Endothelial cell of umbilical vein (primary cell): ENCODE results near the gene AQP2. TPM values are rescaled to one million over a fixed set of nuclear protein-coding genes. Genes with fewer than 3 reads are reported as not detected.

Source experiments
- BruUV-seq: library from RNA; stranded (reverse); fragments of 400-500 nt; replicated peaks from 2 replicates; lab custom pipeline; 2021; lab: Mats Ljungman, UMichigan
- CTCF ChIA-PET: fragments of 300-600, 350-600 bp; sonication (Branson Sonifier 250); formaldehyde crosslinking; loops from one replicate; lab custom pipeline; 2021; ENCODE audit warnings: antibody characterized with exemption, inconsistent platforms; lab: Charles Lee
- POLR2A ChIA-PET: fragments of 300-600, 350-600 bp; sonication (Branson Sonifier 250); formaldehyde crosslinking; loops from one replicate; lab custom pipeline; 2021; ENCODE audit warnings: antibody characterized with exemption, inconsistent platforms; lab: Charles Lee
- DNase-seq: peaks from one replicate; pipeline ENCODE4 v3.0.0-alpha.2; 2011; ENCODE audit warnings: low read depth, low spot score
- FAIRE-seq: peaks from 2 replicates; lab custom pipeline; 2011; peaks lifted over from hg19 to GRCh38; lab: Jason Lieb, UNC
- H2AFZ ChIP-seq: 2 replicates; pipeline ENCODE4 v1.6.0; 2012; ENCODE audit warnings: low read depth, low read length, control low read depth, inconsistent platforms
- H3K27ac ChIP-seq: 2 replicates; pipeline ENCODE4 v1.5.1; 2011; ENCODE audit warnings: low read depth, mild to moderate bottlenecking, control low read depth, low read length, moderate library complexity; ENCODE audit not compliant: insufficient read depth
- H3K27me3 ChIP-seq, 2 experiments: 2 replicates each; pipeline versions ENCODE4 v1.6.0 to v1.6.1; 2011; ENCODE audit warnings: low read length in 2 of 2, mixed read lengths in 1 of 2; ENCODE audit not compliant: control insufficient read depth in 2 of 2, insufficient read depth in 2 of 2
- H3K36me3 ChIP-seq, 2 experiments: 2 replicates in 1 of 2; 3 replicates in 1 of 2; pipeline ENCODE4 v1.5.1; 2011; ENCODE audit warnings: low read length in 2 of 2, mild to moderate bottlenecking in 1 of 2, moderate library complexity in 1 of 2; ENCODE audit not compliant: control insufficient read depth in 2 of 2, insufficient read depth in 2 of 2; ENCODE audit errors: extremely low read depth in 1 of 2
- H3K4me1 ChIP-seq: 3 replicates; pipeline ENCODE4 v1.5.1; 2011; ENCODE audit warnings: mild to moderate bottlenecking, low read length; ENCODE audit not compliant: control insufficient read depth, insufficient read depth; ENCODE audit errors: extremely low read depth
- H3K4me2 ChIP-seq: 2 replicates; pipeline ENCODE4 v1.6.1; 2011; ENCODE audit warnings: low read length, control low read depth, mixed read lengths; ENCODE audit not compliant: insufficient read depth
- H3K4me3 ChIP-seq, 3 experiments: fragments of 200-600 bp in 1 of 3; sonication (generic), shearing (Covaris generic) in 1 of 3; replicated peaks in 1 of 3; 2 replicates each; pipeline ENCODE4 v1.5.1; 2011 to 2016; ENCODE audit warnings: control low read depth in 3 of 3, low read length in 3 of 3, mild to moderate bottlenecking in 2 of 3, inconsistent platforms in 1 of 3, low read depth in 1 of 3, moderate library complexity in 1 of 3; ENCODE audit not compliant: insufficient read depth in 1 of 3
- H3K79me2 ChIP-seq: 2 replicates; pipeline ENCODE4 v1.6.0; 2012; ENCODE audit warnings: low read length, inconsistent platforms; ENCODE audit not compliant: control insufficient read depth, insufficient read depth
- H3K9ac ChIP-seq: replicated peaks from 2 replicates; pipeline ENCODE3; 2011; ENCODE audit warnings: low read length, control low read depth; ENCODE audit not compliant: insufficient read depth; ENCODE audit errors: extremely low read depth
- H3K9me1 ChIP-seq: replicated peaks from 3 replicates; pipeline ENCODE4 v1.6.0; 2011; ENCODE audit warnings: mild to moderate bottlenecking, low read length; ENCODE audit not compliant: control insufficient read depth, insufficient read depth; ENCODE audit errors: extremely low read depth
- H3K9me3 ChIP-seq: replicated peaks from 2 replicates; pipeline ENCODE4 v1.5.1; 2012; ENCODE audit warnings: low read length, inconsistent platforms; ENCODE audit not compliant: control insufficient read depth, insufficient read depth
- H4K20me1 ChIP-seq: replicated peaks from 2 replicates; pipeline ENCODE3; 2011; ENCODE audit warnings: mild to moderate bottlenecking, low read length; ENCODE audit not compliant: control insufficient read depth, insufficient read depth; ENCODE audit errors: extremely low read depth
- EZH2 ChIP-seq: IDR thresholded peaks from 2 replicates; pipeline ENCODE4 v1.6.1; 2012; ENCODE audit warnings: borderline replicate concordance, low read depth, mild to moderate bottlenecking, moderate library complexity, low read length, inconsistent platforms; ENCODE audit not compliant: severe bottlenecking
- FOS ChIP-seq: IDR thresholded peaks from 2 replicates; pipeline ENCODE4 v1.6.1; 2011; ENCODE audit warnings: mild to moderate bottlenecking, low read length, moderate library complexity, borderline replicate concordance; ENCODE audit not compliant: insufficient read depth
- GATA2 ChIP-seq: IDR thresholded peaks from 2 replicates; pipeline ENCODE4 v1.7.0; 2011; ENCODE audit warnings: low read depth, mild to moderate bottlenecking, moderate library complexity, mixed read lengths, low read length; ENCODE audit not compliant: insufficient read length, insufficient read depth
- JUN ChIP-seq: IDR thresholded peaks from 2 replicates; pipeline ENCODE4 v1.6.1; 2011; ENCODE audit warnings: borderline replicate concordance, low read depth; ENCODE audit not compliant: insufficient read length, insufficient read depth
- MYC ChIP-seq: IDR thresholded peaks from one replicate; pipeline ENCODE4 v1.6.1; 2011; ENCODE audit warnings: mild to moderate bottlenecking, low read depth, low read length
- POLR2A ChIP-seq: IDR thresholded peaks from 2 replicates; pipeline ENCODE4 v1.6.1; 2012; ENCODE audit warnings: low read depth, mild to moderate bottlenecking, control low read depth, low read length
- POLR2AphosphoS5 ChIP-seq: IDR thresholded peaks from 2 replicates; pipeline ENCODE4 v1.6.1; 2012; ENCODE audit warnings: low read depth, mild to moderate bottlenecking, control low read depth, low read length, moderate library complexity; ENCODE audit not compliant: insufficient read depth
- dilution Hi-C: fragments of 300-500 bp; cut with MboI; formaldehyde crosslinking; loops from one replicate; pipeline ENCODE4 v1.15.0; 2019; ENCODE audit warnings: low sequenced_read_pairs; ENCODE audit not compliant: extremely low pct_ligation_motif_present
- intact Hi-C: fragments of 100-400 bp; cut with micrococcal nuclease; formaldehyde crosslinking; loops from one replicate; pipeline ENCODE4 v1.10.0; 2022
- polyA plus RNA-seq, 4 experiments: library from polyadenylated mRNA; depleted of rRNA in 3 of 4; stranded (reverse) in 3 of 4; unstranded in 1 of 4; fragments of >200 nt; gene quantifications; 2 replicates each; pipeline versions ENCODE4 v1.2.1 to v1.2.3, GENCODE V29; 2011 to 2012; ENCODE audit warnings: missing spikeins in 1 of 4
- total RNA-seq: library from RNA; stranded (reverse); gene quantifications from 2 replicates; pipeline ENCODE4 v1.2.3, GENCODE V29; 2021
- TF ChIP-seq, protein P1 (sequence below), 2 donors: IDR thresholded peaks; 1 replicate in 1 of 2; 2 replicates in 1 of 2; pipeline ENCODE4 v1.5.1; 2011; ENCODE audit warnings: low read length in 2 of 2, mild to moderate bottlenecking in 2 of 2, moderate library complexity in 2 of 2, control low read depth in 1 of 2, inconsistent platforms in 1 of 2, low read depth in 1 of 2; ENCODE audit not compliant: insufficient read depth in 1 of 2; ENCODE audit errors: extremely low read depth in 1 of 2
- TF ChIP-seq, protein P2 (sequence below): IDR thresholded peaks from 2 replicates; pipeline ENCODE4 v1.6.1; 2011; ENCODE audit not compliant: insufficient read depth, insufficient read length

AQP2 gene
- total and polyA plus RNA-seq, 2 donors (not counting 3 experiments of a cell fraction or from before 2014, with no cell fraction given): not detected

DNA sequence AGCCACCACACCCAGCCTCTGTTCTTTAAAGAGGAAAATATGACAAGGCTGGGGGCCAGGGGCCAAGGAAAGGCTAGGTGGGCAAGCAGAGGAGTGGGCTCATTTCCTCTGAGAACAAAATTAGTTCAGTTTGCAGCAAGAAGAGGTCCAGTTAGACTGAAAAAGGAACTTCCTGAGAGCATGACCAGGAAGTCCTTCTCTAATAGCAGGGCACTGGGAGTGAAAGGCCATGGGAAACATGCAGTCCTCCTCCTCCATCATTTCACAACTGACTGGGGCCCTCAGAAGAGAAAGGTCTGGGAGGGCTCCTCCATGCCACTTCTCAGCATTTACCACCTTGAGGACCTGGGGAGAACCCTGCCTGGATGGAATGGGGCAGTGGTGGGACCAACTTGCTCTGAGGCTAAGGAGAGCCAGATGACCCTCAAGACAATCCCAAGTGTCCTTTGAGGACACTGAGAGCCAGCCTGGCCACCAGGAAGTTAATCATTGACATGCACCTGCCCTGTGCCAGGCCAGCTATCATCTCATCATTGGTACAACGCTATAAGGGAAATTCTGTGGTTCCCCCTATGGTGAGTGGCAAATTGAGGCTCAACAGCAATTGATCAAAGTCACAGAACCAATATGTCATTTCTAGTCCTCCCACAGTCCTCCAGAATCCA lies 2.0 kb downstream of the AQP2 start:
- dilution Hi-C loops: loop anchor here (25.0 kb wide), 1 partner anchor 110 kb away; the partner anchor contains the start of gene ASIC1
- H3K4me3 ChIP-seq: no peak overlapping the region
- no peak overlapping the region for H3K9ac ChIP-seq
- H3K27me3 ChIP-seq: no peaks in the 10 kb centered on the region
- TF ChIP-seq MYC: no peak
- no peaks in the 10 kb centered on the region for H3K9me1 ChIP-seq
- no peaks in the 10 kb centered on the region for H3K4me1 ChIP-seq
- DNase-seq (no peak), FAIRE-seq (no peak)
- H3K79me2 ChIP-seq: no peaks in the 10 kb centered on the region
- POLR2A ChIA-PET: no interaction called here
- no peak overlapping the region for H2AFZ ChIP-seq
- H3K9me3 ChIP-seq: no peaks in the 10 kb centered on the region
- intact Hi-C loops: no loop called here
- CTCF ChIA-PET: interaction anchor here (1.7 kb wide), 2 partner anchors 14 to 118 kb away, joined by 4 to 8 read pairs; no protein-coding TSS in a partner anchor
- H4K20me1 ChIP-seq: no peaks in the 10 kb centered on the region
- no TSS peak for BruUV-seq
- no peaks in the 10 kb centered on the region for H3K36me3 ChIP-seq
- H3K27ac ChIP-seq: no peak overlapping the region
- no peak overlapping the region for H3K4me2 ChIP-seq

DNA sequence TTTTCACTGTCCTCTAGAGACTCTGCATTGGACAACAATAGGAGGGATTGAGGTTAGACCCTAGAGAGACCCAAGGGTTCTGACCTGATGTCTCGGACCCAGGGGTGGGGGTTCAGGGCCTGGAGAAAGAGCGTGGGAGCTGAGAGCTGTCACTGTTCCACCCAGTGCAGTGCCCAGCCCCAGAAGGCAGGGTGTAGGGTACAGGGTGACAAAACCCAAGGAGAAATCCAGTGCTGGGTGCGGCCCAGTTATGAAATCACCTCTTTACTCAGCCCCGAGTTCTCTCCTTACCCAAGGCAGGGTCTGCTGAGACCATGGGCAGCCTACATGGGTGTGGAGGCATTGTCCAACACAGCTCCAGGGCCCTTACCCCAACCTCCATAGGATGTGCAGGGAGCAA lies 2.6 kb downstream of the AQP2 start:
- Histone ChIP-seq H3K9me3 (no peaks in the 10 kb centered on the region), H3K4me2 (no peak overlapping the region), H3K9ac (no peak overlapping the region), H3K79me2 (no peaks in the 10 kb centered on the region), H3K4me1 (no peaks in the 10 kb centered on the region), H3K4me3 (no peak overlapping the region), H3K27me3 (no peaks in the 10 kb centered on the region), H3K9me1 (no peaks in the 10 kb centered on the region), H2AFZ (no peak overlapping the region), H3K27ac (no peak overlapping the region), H4K20me1 (no peaks in the 10 kb centered on the region), H3K36me3 (no peaks in the 10 kb centered on the region)
- intact Hi-C loops: no loop called here
- no peak for DNase-seq
- no TSS peak for BruUV-seq
- ChIA-PET POLR2A (no interaction called here), CTCF (interaction anchor here (1.2 to 1.8 kb wide), 4 partner anchors 8 to 117 kb away, joined by 4 to 9 read pairs (median 7); no protein-coding TSS in a partner anchor)
- TF ChIP-seq, protein P1, sequence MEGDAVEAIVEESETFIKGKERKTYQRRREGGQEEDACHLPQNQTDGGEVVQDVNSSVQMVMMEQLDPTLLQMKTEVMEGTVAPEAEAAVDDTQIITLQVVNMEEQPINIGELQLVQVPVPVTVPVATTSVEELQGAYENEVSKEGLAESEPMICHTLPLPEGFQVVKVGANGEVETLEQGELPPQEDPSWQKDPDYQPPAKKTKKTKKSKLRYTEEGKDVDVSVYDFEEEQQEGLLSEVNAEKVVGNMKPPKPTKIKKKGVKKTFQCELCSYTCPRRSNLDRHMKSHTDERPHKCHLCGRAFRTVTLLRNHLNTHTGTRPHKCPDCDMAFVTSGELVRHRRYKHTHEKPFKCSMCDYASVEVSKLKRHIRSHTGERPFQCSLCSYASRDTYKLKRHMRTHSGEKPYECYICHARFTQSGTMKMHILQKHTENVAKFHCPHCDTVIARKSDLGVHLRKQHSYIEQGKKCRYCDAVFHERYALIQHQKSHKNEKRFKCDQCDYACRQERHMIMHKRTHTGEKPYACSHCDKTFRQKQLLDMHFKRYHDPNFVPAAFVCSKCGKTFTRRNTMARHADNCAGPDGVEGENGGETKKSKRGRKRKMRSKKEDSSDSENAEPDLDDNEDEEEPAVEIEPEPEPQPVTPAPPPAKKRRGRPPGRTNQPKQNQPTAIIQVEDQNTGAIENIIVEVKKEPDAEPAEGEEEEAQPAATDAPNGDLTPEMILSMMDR (IDR thresholded peaks at IDR 0.05; ENCODE audit: extremely low read depth in 1 of 2, insufficient read depth in 1 of 2, low read depth in 1 of 2, low read length in 2 of 2): no peak
- TF ChIP-seq, protein P2, sequence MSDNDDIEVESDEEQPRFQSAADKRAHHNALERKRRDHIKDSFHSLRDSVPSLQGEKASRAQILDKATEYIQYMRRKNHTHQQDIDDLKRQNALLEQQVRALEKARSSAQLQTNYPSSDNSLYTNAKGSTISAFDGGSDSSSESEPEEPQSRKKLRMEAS: no peak
- TF ChIP-seq GATA2 (no peak), MYC (no peak), POLR2AphosphoS5 (no peak), JUN (no peak), FOS (no peak), POLR2A (no peak), EZH2 (no peak)
- no peak for FAIRE-seq
- dilution Hi-C loops: loop anchor here (25.0 kb wide), 1 partner anchor 109 kb away; the partner anchor contains the start of gene ASIC1
